Measurements from ENCODE around the gene WDR37. TPM values are rescaled to one million over a fixed set of nuclear protein-coding genes. Genes with fewer than 3 reads are reported as not detected.

WDR37 gene
- total RNA-seq, 2 donors from 2014 or later = 18.6 to 18.7 TPM

DNA sequence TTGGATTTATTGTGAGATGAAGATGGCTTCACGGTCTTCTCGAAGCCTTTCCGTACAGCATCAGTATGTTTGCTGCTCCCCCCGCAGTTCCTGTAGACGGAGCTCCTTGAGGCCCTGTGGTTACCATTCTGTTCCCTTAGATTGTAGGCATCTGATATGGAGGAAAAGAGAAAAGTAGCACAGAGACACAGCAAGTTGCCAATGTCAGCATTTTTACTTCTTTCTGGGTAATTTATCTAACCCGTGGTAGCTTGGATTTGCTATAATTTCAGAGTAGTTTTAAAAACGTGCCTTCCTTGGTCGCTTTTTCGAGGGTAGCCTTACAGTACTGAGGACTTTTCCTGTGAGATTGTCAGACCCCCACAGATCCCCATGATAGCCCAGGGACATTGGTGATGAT is 37.5 kb downstream of the WDR37 start:
- no peak for TF ChIP-seq CTCF (IDR thresholded peaks at IDR 0.05)
- DNase-seq = no peak
- Histone ChIP-seq H3K4me1 (no peaks in the 10 kb centered on the region), H3K27ac (no peak overlapping the region), H3K9me3 (no peaks in the 10 kb centered on the region), H3K4me3 (no peak overlapping the region), H3K27me3 (no peaks in the 10 kb centered on the region), H3K36me3 (peaks cover 7% of the 10 kb centered on the region), H3K9ac (ENCODE audit: low read depth in 2 of 2, low read length in 2 of 2) (no peak overlapping the region)
- intact Hi-C loops (cut with DNase I) = no loop called here

GRCh38 chr10:1094112-1095057 is 38.2 kb downstream of the WDR37 start:
- no peaks in the 10 kb centered on the region for H3K27me3 ChIP-seq
- no peak overlapping the region for H3K9ac ChIP-seq (ENCODE audit: low read depth in 2 of 2, low read length in 2 of 2)
- no peak overlapping the region for H3K4me3 ChIP-seq
- no peak for TF ChIP-seq CTCF (IDR thresholded peaks at IDR 0.05)
- H3K27ac ChIP-seq = no peak overlapping the region
- intact Hi-C loops (cut with DNase I) = no loop called here
- DNase-seq = no peak
- H3K9me3 ChIP-seq = no peaks in the 10 kb centered on the region
- no peaks in the 10 kb centered on the region for H3K4me1 ChIP-seq
- peaks cover 7% of the 10 kb centered on the region for H3K36me3 ChIP-seq

DNA sequence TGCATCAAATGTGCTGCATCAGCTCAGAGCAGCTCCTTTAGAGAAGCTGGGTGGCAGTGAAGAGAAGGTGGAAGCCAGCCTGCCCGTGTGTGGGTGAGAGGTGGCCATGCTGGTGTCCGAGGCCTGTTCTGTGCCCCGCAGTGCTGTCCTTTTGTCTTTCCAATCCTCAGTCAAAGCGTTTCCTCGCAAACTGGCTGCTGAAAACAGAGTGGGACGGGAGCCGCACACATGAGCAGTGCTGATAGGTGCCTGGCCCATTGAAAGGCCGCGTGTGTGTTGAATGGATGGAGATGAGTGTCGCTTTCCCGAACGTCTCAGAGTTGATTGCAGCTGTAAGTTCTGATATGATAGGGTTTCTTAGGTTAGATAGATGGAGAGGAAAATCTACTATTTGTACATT is 39.3 kb downstream of the WDR37 start:
- Histone ChIP-seq H3K9ac (ENCODE audit: low read depth in 2 of 2, low read length in 2 of 2) (no peak overlapping the region), H3K4me1 (no peaks in the 10 kb centered on the region), H3K4me3 (no peak overlapping the region), H3K9me3 (no peaks in the 10 kb centered on the region), H3K27ac (no peak overlapping the region), H3K36me3 (peaks cover 5% of the 10 kb centered on the region), H3K27me3 (no peaks in the 10 kb centered on the region)
- TF ChIP-seq CTCF (IDR thresholded peaks at IDR 0.05) = no peak
- intact Hi-C loops (cut with DNase I) = no loop called here
- no peak for DNase-seq

DNA sequence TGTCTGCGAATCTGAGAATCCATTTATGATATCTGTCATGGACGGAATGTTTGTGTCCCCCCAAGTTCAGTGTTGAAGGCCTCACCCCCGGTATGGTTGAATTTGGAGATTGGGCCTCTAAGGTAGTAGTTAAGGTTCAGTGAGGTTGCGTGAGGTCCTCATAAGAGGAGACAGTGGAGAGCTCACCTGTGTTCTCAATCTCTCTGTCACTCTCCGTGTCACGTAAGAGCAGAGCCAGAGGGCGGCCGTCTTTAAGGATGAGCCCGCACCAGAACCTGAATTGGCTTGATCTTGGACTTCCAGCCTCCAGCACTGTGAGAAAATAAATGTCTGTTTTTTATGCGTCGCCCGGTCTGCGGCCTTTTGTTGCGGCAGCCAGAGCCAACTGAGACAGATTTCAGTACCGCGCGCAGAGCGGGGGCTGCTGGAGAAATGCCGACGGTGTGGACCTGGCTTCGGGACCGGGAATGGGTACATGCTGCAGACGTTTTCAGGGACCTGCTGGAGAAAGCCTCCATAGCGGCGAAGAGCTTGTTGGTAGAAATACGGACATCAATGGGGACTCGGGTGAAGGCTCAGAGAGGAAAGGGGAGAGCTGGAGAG is 40.2 kb downstream of the WDR37 start:
- no peaks in the 10 kb centered on the region for H3K4me1 ChIP-seq
- no peaks in the 10 kb centered on the region for H3K36me3 ChIP-seq
- no peaks in the 10 kb centered on the region for H3K9me3 ChIP-seq
- H3K27me3 ChIP-seq = no peaks in the 10 kb centered on the region
- H3K27ac ChIP-seq = no peak overlapping the region
- H3K9ac ChIP-seq (ENCODE audit: low read depth in 2 of 2, low read length in 2 of 2) = no peak overlapping the region
- no peak for DNase-seq
- no peak for TF ChIP-seq CTCF (IDR thresholded peaks at IDR 0.05)
- no peak overlapping the region for H3K4me3 ChIP-seq
- intact Hi-C loops (cut with DNase I) = no loop called here

GRCh38 chr10:1097436-1097835 is 41.3 kb downstream of the WDR37 start:
- H3K4me1 ChIP-seq = no peaks in the 10 kb centered on the region
- H3K9ac ChIP-seq (ENCODE audit: low read depth in 2 of 2, low read length in 2 of 2) = no peak overlapping the region
- no peak for DNase-seq
- H3K36me3 ChIP-seq = no peaks in the 10 kb centered on the region
- H3K27me3 ChIP-seq = no peaks in the 10 kb centered on the region
- H3K9me3 ChIP-seq = no peaks in the 10 kb centered on the region
- no peak overlapping the region for H3K27ac ChIP-seq
- no peak for TF ChIP-seq CTCF (IDR thresholded peaks at IDR 0.05)
- intact Hi-C loops (cut with DNase I) = no loop called here
- H3K4me3 ChIP-seq = no peak overlapping the region
